BLaER1 treated with 17β-estradiol and CSF1 and Interleukin-3, amounts not matched to agents 10 nM and 100 nM (cell line): ENCODE measurements around the gene KLHDC10.

Experiments
- H3K27ac ChIP-seq, 11 experiments: shearing (Covaris generic); formaldehyde crosslinking; 2 replicates each; pipeline ENCODE4 v1.8.1; 2022
- H3K27me3 ChIP-seq, 11 experiments: shearing (Covaris generic); formaldehyde crosslinking; 2 replicates each; pipeline ENCODE4 v1.8.1; 2022
- H3K36me3 ChIP-seq, 11 experiments: shearing (Covaris generic); formaldehyde crosslinking; 2 replicates each; pipeline ENCODE4 v1.8.1; 2022
- H3K4me1 ChIP-seq, 10 experiments: shearing (Covaris generic); formaldehyde crosslinking; 2 replicates each; pipeline ENCODE4 v1.8.1; 2022
- H3K4me2 ChIP-seq, 11 experiments: shearing (Covaris generic); formaldehyde crosslinking; 2 replicates each; pipeline ENCODE4 v1.8.1; 2022
- H3K4me3 ChIP-seq, 10 experiments: shearing (Covaris generic); formaldehyde crosslinking; 2 replicates each; pipeline ENCODE4 v1.8.1; 2022
- H3K9ac ChIP-seq, 11 experiments: shearing (Covaris generic); formaldehyde crosslinking; 2 replicates each; pipeline ENCODE4 v1.8.1; 2022
- H3K9me3 ChIP-seq, 11 experiments: shearing (Covaris generic); formaldehyde crosslinking; replicated peaks in 1 of 11; 2 replicates each; pipeline ENCODE4 v1.8.1; 2022
- H4K20me1 ChIP-seq, 11 experiments: shearing (Covaris generic); formaldehyde crosslinking; 2 replicates each; pipeline ENCODE4 v1.8.1; 2022
- Cebpa-rat ChIP-seq, 11 experiments: shearing (Covaris generic); IDR thresholded peaks; 2 replicates each; pipeline ENCODE4 v1.8.1; 2022

The KLHDC10 gene

DNA sequence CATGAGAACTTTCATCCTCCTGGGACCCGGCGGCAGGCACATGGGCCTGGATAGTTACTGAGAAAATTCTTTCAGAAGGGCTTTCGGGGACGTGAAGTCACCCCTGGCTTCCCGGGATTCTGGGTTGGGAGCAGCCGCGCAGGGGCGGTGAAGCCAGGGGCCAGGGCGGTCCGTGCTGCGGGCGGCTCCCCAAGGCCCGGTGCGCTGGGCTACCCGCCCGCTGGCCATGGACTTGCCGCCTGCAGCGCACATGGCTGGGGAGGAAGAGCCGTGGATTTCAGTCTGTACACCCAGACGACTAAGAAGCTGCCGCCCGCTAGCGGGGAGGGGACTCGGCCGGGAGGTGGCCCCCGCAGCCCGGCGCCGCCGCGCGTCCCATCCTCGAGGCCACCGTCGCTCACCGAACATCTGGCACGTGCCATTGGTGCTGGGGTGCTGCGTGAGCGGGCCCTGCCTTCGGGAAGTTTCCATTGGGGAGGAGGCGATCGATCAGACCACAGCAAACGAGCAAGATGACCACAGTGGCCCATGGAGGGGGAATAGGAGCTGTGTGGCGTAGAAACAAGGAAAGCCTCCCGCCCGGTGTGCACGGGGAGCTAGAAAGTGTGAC, 70.3 kb downstream of the KLHDC10 start:
- Histone ChIP-seq H3K27me3 (peaks cover 0 to 25% (median 14%) of the 10 kb centered on the region in 11 experiments; a peak in 13 of 22 replicates), H3K4me2 (peak overlapping the region; percentile 65 to 87 (median 76)), H3K9ac (peak overlapping the region in 6 of 11 experiments; percentile 52 to 78 (median 68); a peak in 10 of 22 replicates)

DNA sequence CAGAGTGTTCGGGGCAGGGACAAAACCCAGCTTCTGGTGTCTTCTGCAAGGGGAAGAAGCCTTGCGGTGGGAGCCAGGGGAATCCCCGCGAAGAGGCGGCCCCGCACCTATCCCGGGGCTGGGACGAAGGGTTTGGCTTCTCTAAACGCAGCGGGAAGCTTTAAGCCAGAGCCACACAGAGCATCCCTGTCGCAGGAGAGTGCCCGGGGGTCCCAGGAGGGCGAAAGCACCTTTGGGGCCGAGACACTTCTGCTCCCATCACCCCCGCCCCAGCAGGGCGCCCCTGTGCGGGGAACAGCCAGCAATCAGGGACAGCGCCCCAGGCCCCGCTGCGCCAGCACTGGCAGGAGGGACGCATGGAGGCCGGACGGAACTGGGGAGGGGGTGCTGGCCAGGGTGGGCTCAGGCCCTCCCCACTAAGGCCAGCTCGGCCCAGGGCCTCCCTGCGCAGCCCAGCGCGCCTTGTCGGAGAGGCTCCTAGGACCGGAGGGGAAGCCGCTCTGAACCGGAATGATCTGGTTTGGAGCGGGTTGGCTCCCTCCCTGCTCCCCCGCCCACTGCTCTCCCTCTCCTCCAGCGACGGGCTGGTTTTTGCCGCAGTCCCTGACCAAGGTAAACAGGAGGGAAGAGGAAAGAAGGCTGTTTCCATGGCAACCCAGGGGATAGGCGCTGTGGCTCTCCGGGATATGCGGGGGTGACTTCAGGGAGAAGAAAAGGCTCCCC, 71.0 kb downstream of the KLHDC10 start:
- Histone ChIP-seq H3K27ac (peak overlapping the region in 8 of 11 experiments; percentile 49 to 77 (median 64); a peak in 15 of 22 replicates), H3K9me3 (no peaks in the 10 kb centered on the region), H3K36me3 (peaks cover 15 to 43% (median 38%) of the 10 kb centered on the region in 11 experiments), H3K4me2 (peak overlapping the region; percentile 65 to 87 (median 76)), H3K27me3 (peaks cover 0 to 25% (median 14%) of the 10 kb centered on the region in 11 experiments; a peak in 13 of 22 replicates), H3K9ac (peak overlapping the region; percentile 50 to 78 (median 70); a peak in 21 of 22 replicates), H3K4me1 (peaks cover 10 to 29% (median 24%) of the 10 kb centered on the region in 10 experiments; a peak in 19 of 20 replicates), H3K4me3 (peak overlapping the region; percentile 15 to 63 (median 40); a peak in 15 of 20 replicates), H4K20me1 (peaks cover 0 to 52% (median 21%) of the 10 kb centered on the region in 11 experiments; a peak in 15 of 22 replicates)
- no peak for TF ChIP-seq Cebpa-rat (IDR thresholded peaks at IDR 0.05)

More for the DNA sequence above, 70.3 kb downstream of the KLHDC10 start:
- Histone ChIP-seq H3K4me1 (peaks cover 10 to 29% (median 24%) of the 10 kb centered on the region in 10 experiments; a peak in 19 of 20 replicates), H3K9me3 (no peaks in the 10 kb centered on the region), H3K27ac (peak overlapping the region in 5 of 11 experiments; percentile 49 to 77 (median 73); a peak in 7 of 22 replicates), H4K20me1 (peaks cover 0 to 52% (median 21%) of the 10 kb centered on the region in 11 experiments; a peak in 14 of 22 replicates), H3K4me3 (peak overlapping the region in 1 of 10 experiments; percentile 55; a peak in 3 of 20 replicates), H3K36me3 (peaks cover 22 to 50% (median 45%) of the 10 kb centered on the region in 11 experiments)
- TF ChIP-seq Cebpa-rat (IDR thresholded peaks at IDR 0.05), result no peak

- Histone ChIP-seq H3K27me3 (peaks cover 0 to 25% (median 14%) of the 10 kb centered on the region in 11 experiments; a peak in 13 of 22 replicates), H3K4me3 (peak overlapping the region in 9 of 10 experiments; percentile 15 to 63 (median 41); a peak in 10 of 20 replicates), H3K4me1 (peaks cover 10 to 34% (median 30%) of the 10 kb centered on the region in 10 experiments; a peak in 19 of 20 replicates), H3K9ac (peak overlapping the region in 7 of 11 experiments; percentile 52 to 78 (median 70); a peak in 12 of 22 replicates), H3K27ac (peak overlapping the region in 3 of 11 experiments; percentile 53 to 77 (median 72); a peak in 6 of 22 replicates), H4K20me1 (peaks cover 0 to 52% (median 21%) of the 10 kb centered on the region in 11 experiments; a peak in 15 of 22 replicates), H3K36me3 (peaks cover 9 to 36% (median 31%) of the 10 kb centered on the region in 11 experiments), H3K9me3 (no peaks in the 10 kb centered on the region), H3K4me2 (peak overlapping the region; percentile 65 to 87 (median 76))
- TF ChIP-seq Cebpa-rat (IDR thresholded peaks at IDR 0.05), result no peak
These were observed 71.7 kb downstream of the KLHDC10 start for GRCh38 chr7:130141884-130142653.

DNA sequence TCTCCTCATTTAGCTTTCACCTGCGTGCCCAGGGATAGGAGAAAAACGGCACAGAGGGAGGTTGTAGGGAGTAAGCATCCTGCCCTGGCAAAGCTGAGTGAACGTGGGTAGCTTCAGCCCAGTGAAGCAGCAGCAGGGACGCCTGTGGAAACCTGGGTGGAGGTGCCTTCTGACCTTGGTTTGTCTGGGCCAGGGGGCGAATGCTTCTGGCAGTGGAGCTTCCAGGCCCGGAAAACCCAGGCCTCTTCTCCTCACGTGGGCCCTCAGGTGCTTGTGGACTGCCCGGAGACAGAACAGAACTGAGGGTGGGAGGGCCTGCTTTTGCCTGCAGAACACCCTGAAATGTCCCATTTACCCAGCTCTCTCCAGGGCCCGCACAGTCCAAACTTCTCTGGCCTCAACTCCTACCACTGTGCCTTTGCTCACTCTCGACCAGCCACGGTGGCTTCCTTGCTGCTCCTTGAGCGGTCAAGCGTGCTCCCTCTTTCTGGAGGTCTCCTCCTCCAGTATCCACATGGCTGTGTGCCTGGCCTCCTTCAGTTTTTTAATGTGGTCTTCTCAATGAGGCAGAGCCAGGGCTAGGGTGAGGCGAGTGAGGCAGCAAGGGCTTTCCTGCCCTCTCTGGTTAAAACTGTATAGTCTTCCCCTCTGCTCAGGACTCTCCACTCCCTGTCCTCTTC, 72.5 kb downstream of the KLHDC10 start:
- TF ChIP-seq Cebpa-rat (IDR thresholded peaks at IDR 0.05), result no peak
- peaks cover 0 to 25% (median 14%) of the 10 kb centered on the region in 11 experiments; a peak in 13 of 22 replicates for H3K27me3 ChIP-seq
- H3K4me2 ChIP-seq, result peak overlapping the region in 10 of 11 experiments; percentile 65 to 87 (median 76); a peak in 17 of 22 replicates

GRCh38 chr7:130143334-130143732, 73.0 kb downstream of the KLHDC10 start:
- TF ChIP-seq Cebpa-rat (IDR thresholded peaks at IDR 0.05), result no peak
- H3K27me3 ChIP-seq, result peaks cover 0 to 25% (median 14%) of the 10 kb centered on the region in 11 experiments; a peak in 13 of 22 replicates
- no peaks in the 10 kb centered on the region for H3K9me3 ChIP-seq
- peaks cover 20 to 47% (median 43%) of the 10 kb centered on the region in 10 experiments for H3K4me1 ChIP-seq
- no peak overlapping the region for H3K9ac ChIP-seq
- H4K20me1 ChIP-seq, result peaks cover 0 to 52% (median 27%) of the 10 kb centered on the region in 11 experiments; a peak in 15 of 22 replicates
- peak overlapping the region in 3 of 11 experiments; percentile 76 to 78 (median 77); a peak in 5 of 22 replicates for H3K4me2 ChIP-seq
- peaks cover 0 to 23% (median 21%) of the 10 kb centered on the region in 11 experiments; a peak in 17 of 22 replicates for H3K36me3 ChIP-seq
- H3K27ac ChIP-seq, result no peak overlapping the region
- H3K4me3 ChIP-seq, result no peak overlapping the region

More for the DNA sequence above, 72.5 kb downstream of the KLHDC10 start:
- Histone ChIP-seq H3K9me3 (no peaks in the 10 kb centered on the region), H3K27ac (no peak overlapping the region), H3K36me3 (peaks cover 2 to 28% (median 23%) of the 10 kb centered on the region in 11 experiments; a peak in 21 of 22 replicates), H3K9ac (no peak overlapping the region; a peak in 1 of 22 replicates), H3K4me3 (no peak overlapping the region), H4K20me1 (peaks cover 0 to 52% (median 26%) of the 10 kb centered on the region in 11 experiments; a peak in 15 of 22 replicates), H3K4me1 (peaks cover 14 to 41% (median 38%) of the 10 kb centered on the region in 10 experiments; a peak in 19 of 20 replicates)

- H3K9me3 ChIP-seq, result no peaks in the 10 kb centered on the region
- peaks cover 0 to 52% (median 27%) of the 10 kb centered on the region in 11 experiments; a peak in 15 of 22 replicates for H4K20me1 ChIP-seq
- H3K27me3 ChIP-seq, result peaks cover 0 to 25% (median 14%) of the 10 kb centered on the region in 11 experiments; a peak in 13 of 22 replicates
- H3K4me2 ChIP-seq, result no peak overlapping the region
- H3K27ac ChIP-seq, result no peak overlapping the region
- no peak for TF ChIP-seq Cebpa-rat (IDR thresholded peaks at IDR 0.05)
- peaks cover 25 to 53% (median 49%) of the 10 kb centered on the region in 10 experiments for H3K4me1 ChIP-seq
- peaks cover 0 to 20% (median 16%) of the 10 kb centered on the region in 11 experiments; a peak in 17 of 22 replicates for H3K36me3 ChIP-seq
- H3K4me3 ChIP-seq, result no peak overlapping the region
- H3K9ac ChIP-seq, result no peak overlapping the region
These were observed 73.6 kb downstream of the KLHDC10 start for GRCh38 chr7:130143986-130144311.

DNA sequence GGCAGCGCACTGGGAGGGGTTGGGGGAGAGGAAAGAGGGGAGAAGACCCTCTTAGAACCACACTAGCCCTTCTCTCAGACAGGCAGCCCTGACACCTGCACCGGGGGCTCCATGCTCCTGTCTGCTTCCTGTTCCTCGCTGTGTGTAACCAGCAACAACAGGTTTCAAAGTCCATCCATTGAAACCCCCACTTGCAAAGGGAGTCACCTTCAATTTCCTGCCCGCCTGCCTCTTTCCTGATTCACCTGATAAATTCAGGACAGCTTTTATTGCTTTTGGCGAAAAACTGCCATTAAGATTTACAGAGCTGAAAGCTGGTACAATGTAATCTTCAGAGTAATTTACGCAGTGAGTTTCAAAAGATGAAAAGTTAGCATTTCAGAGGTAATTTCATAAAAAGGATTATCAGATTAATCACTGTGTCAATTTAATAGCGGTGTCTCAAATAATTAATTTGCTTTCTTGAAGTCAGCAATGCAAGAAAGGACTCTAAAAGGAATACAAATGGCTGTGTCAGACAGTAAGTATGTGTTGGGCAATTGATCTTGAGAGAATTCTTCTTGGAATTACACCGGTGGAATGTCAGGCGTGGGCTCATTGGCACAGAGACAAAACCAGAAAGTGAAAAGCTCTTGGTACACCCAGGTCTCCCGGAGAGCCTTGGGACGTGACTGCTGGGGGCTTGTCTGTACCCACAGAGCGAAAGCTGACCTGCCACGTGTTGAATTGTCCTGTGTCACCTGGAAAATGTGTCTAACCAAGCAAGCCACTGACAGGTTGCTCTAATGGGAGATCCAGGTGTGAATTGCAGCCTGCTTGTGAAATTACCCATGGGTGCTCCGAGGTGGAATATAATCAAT, 74.2 kb downstream of the KLHDC10 start:
- Histone ChIP-seq H3K9me3 (no peaks in the 10 kb centered on the region), H3K4me3 (no peak overlapping the region), H3K9ac (no peak overlapping the region), H4K20me1 (peaks cover 0 to 52% (median 27%) of the 10 kb centered on the region in 11 experiments; a peak in 15 of 22 replicates), H3K27me3 (peaks cover 0 to 25% (median 14%) of the 10 kb centered on the region in 11 experiments; a peak in 13 of 22 replicates), H3K4me1 (peaks cover 31 to 59% (median 55%) of the 10 kb centered on the region in 10 experiments), H3K4me2 (no peak overlapping the region), H3K36me3 (peaks cover 0 to 14% (median 10%) of the 10 kb centered on the region in 11 experiments; a peak in 17 of 22 replicates), H3K27ac (no peak overlapping the region)
- TF ChIP-seq Cebpa-rat (IDR thresholded peaks at IDR 0.05), result no peak
